Measurements from ENCODE around the gene IKZF1. TPM values are rescaled to one million over a fixed set of nuclear protein-coding genes. Genes with fewer than 3 reads are reported as not detected.

IKZF1 gene
- total RNA-seq, 3 donors from 2014 or later: 14.2 to 21.4 (median 21.3) TPM

DNA sequence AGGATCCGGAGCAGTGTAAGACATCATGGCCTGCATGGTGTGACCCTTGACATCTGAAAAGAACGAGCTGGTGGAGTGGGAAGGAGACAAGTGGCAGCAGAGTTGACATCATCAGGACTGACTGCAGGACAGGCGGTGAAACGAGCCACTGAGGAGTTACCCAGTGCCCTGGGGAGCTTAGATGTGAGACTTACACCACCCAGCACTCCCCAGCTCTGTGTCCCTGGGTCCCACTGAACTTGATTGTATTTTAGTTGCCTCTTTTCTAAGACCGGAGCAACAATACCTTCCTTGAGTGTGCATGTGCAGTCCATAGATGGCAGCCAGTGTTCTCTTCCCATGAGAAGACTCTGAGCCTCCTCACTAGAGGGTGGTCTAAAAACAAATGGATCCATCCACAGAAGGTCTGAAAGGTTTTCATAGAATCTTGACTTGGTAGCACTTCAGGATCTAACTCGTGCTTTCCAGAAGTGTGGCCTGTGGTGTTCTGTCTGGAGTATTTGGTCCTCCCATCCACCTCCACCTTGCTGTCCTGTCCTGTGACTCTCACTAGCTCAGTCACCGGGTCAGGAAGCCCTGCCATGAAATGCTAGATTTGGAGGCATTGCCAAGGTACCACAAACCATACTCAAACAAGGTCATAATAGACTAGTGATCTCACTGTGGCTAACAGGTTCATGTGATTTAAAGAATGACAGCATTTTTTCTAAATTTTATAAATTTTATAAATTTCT, 59.0 kb downstream of the IKZF1 start:
- H3K9me3 ChIP-seq: peaks cover 0 to 1% of the 10 kb centered on the region in 2 donors
- no peak for DNase-seq (ENCODE audit: low spot score in 2 of 2)
- intact Hi-C loops (cut with DNase I; ENCODE audit: low total_unique reads): loop anchor here (10.0 kb wide), 1 partner anchor 219 kb away; no protein-coding TSS in a partner anchor
- TF ChIP-seq POLR2A (IDR thresholded peaks at IDR 0.05): no peak
- no peak for TF ChIP-seq POLR2AphosphoS5 (IDR thresholded peaks at IDR 0.05)
- TF ChIP-seq, protein P1, sequence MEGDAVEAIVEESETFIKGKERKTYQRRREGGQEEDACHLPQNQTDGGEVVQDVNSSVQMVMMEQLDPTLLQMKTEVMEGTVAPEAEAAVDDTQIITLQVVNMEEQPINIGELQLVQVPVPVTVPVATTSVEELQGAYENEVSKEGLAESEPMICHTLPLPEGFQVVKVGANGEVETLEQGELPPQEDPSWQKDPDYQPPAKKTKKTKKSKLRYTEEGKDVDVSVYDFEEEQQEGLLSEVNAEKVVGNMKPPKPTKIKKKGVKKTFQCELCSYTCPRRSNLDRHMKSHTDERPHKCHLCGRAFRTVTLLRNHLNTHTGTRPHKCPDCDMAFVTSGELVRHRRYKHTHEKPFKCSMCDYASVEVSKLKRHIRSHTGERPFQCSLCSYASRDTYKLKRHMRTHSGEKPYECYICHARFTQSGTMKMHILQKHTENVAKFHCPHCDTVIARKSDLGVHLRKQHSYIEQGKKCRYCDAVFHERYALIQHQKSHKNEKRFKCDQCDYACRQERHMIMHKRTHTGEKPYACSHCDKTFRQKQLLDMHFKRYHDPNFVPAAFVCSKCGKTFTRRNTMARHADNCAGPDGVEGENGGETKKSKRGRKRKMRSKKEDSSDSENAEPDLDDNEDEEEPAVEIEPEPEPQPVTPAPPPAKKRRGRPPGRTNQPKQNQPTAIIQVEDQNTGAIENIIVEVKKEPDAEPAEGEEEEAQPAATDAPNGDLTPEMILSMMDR (IDR thresholded peaks at IDR 0.05): no peak
- H3K27me3 ChIP-seq: no peaks in the 10 kb centered on the region
- H3K36me3 ChIP-seq: no peaks in the 10 kb centered on the region
- H3K27ac ChIP-seq: peak overlapping the region in 1 of 2 donors; percentile 25
- H3K4me3 ChIP-seq: no peak overlapping the region
- H3K4me1 ChIP-seq: no peaks in the 10 kb centered on the region

GRCh38 chr7:50364645-50365044, 60.1 kb downstream of the IKZF1 start:
- no peaks in the 10 kb centered on the region for H3K36me3 ChIP-seq
- TF ChIP-seq POLR2A (IDR thresholded peaks at IDR 0.05) (no peak), POLR2AphosphoS5 (IDR thresholded peaks at IDR 0.05) (no peak)
- TF ChIP-seq, protein P1 (IDR thresholded peaks at IDR 0.05): no peak
- H3K27ac ChIP-seq: no peak overlapping the region
- H3K4me1 ChIP-seq: no peaks in the 10 kb centered on the region
- peaks cover 0 to 13% of the 10 kb centered on the region in 2 donors for H3K9me3 ChIP-seq
- no peak overlapping the region for H3K4me3 ChIP-seq
- DNase-seq (ENCODE audit: low spot score in 2 of 2): no peak
- intact Hi-C loops (cut with DNase I; ENCODE audit: low total_unique reads): loop anchor here (10.0 kb wide), 1 partner anchor 220 kb away; no protein-coding TSS in a partner anchor
- H3K27me3 ChIP-seq: no peaks in the 10 kb centered on the region

DNA sequence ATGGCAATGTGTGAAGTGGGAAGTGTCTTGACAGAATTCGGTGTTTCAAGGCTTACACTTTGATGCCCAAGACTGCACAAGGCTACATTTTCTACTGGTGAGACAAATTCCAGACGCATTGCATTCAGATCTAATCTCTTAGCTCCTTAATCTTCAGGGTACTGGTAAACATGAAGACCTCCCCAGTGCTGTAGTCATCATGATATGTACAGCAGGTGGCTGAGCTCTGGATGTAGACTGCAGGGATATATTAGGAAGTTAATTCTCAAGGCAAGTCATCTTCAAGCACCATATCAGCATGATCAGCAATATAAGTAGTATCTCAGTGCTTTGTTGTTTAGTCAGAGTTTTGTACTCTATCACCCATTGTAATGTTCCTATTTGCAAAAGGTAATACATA, 61.8 kb downstream of the IKZF1 start:
- H3K4me1 ChIP-seq: no peaks in the 10 kb centered on the region
- TF ChIP-seq POLR2AphosphoS5 (IDR thresholded peaks at IDR 0.05): no peak
- TF ChIP-seq, protein P1 (IDR thresholded peaks at IDR 0.05): no peak
- TF ChIP-seq POLR2A (IDR thresholded peaks at IDR 0.05): no peak
- H3K9me3 ChIP-seq: peaks cover 0 to 13% of the 10 kb centered on the region in 2 donors
- H3K27me3 ChIP-seq: no peaks in the 10 kb centered on the region
- H3K4me3 ChIP-seq: no peak overlapping the region
- no peaks in the 10 kb centered on the region for H3K36me3 ChIP-seq
- intact Hi-C loops (cut with DNase I; ENCODE audit: low total_unique reads): loop anchor here (10.0 kb wide), 1 partner anchor 222 kb away; no protein-coding TSS in a partner anchor
- H3K27ac ChIP-seq: no peak overlapping the region
- no peak for DNase-seq (ENCODE audit: low spot score in 2 of 2)

DNA sequence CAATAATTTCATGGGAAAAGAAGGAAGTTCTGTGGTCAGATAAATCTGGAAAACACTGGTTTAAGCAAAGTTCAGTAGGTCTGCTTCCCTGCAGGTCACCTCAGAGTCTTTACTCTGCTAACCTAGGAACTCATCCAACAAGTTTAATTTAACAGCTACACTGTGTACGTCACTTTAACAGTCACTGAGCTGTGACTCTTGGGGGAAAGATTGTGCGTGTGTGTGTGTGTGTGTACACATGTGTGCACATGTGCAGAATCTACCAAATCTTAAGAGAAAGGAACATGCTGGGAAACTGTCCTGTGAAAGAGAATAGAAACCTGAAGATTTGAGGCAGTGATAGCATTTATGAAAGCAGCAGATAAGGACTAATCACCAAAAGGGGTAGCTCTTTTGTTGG, 62.6 kb downstream of the IKZF1 start:
- no peak for DNase-seq (ENCODE audit: low spot score in 2 of 2)
- Histone ChIP-seq H3K27ac (no peak overlapping the region), H3K27me3 (no peaks in the 10 kb centered on the region), H3K4me1 (no peaks in the 10 kb centered on the region), H3K36me3 (no peaks in the 10 kb centered on the region), H3K4me3 (no peak overlapping the region), H3K9me3 (peaks cover 0 to 13% of the 10 kb centered on the region in 2 donors)
- intact Hi-C loops (cut with DNase I; ENCODE audit: low total_unique reads): loop anchor here (10.0 kb wide), 1 partner anchor 222 kb away; no protein-coding TSS in a partner anchor
- no peak for TF ChIP-seq POLR2AphosphoS5 (IDR thresholded peaks at IDR 0.05)
- TF ChIP-seq, protein P1 (IDR thresholded peaks at IDR 0.05): no peak
- TF ChIP-seq POLR2A (IDR thresholded peaks at IDR 0.05): no peak

DNA sequence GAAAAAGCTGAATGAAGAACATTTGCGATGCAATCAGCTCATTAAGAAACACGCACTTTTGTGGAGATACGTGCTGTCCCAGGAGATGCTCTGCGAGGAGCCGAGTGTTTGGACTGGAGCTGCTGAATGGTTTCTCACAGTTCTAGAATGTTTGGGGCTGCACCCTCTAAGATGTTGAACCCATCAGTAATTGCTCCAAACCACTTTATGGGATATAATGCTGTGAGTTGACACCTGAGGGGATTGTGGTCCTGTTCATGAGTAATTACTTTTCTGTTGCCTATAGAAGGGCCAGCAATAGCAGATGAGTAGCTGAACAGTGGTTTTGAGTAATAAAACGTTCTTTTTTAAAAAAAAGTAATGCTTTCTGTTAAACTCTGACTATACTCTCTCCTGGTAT, 63.1 kb downstream of the IKZF1 start:
- no peaks in the 10 kb centered on the region for H3K4me1 ChIP-seq
- TF ChIP-seq POLR2A (IDR thresholded peaks at IDR 0.05): no peak
- TF ChIP-seq, protein P1 (IDR thresholded peaks at IDR 0.05): no peak
- TF ChIP-seq POLR2AphosphoS5 (IDR thresholded peaks at IDR 0.05): no peak
- intact Hi-C loops (cut with DNase I; ENCODE audit: low total_unique reads): loop anchor here (10.0 kb wide), 1 partner anchor 223 kb away; no protein-coding TSS in a partner anchor
- H3K36me3 ChIP-seq: no peaks in the 10 kb centered on the region
- no peak for DNase-seq (ENCODE audit: low spot score in 2 of 2)
- no peak overlapping the region for H3K27ac ChIP-seq
- H3K9me3 ChIP-seq: peaks cover 0 to 13% of the 10 kb centered on the region in 2 donors
- no peaks in the 10 kb centered on the region for H3K27me3 ChIP-seq
- no peak overlapping the region for H3K4me3 ChIP-seq
